NB4 (cell line): ENCODE data around the gene HJV.

Experiments
- POLR2A ChIP-seq: IDR thresholded peaks from 2 replicates; pipeline ENCODE4 v1.6.1; 2011; ENCODE audit warnings: mild to moderate bottlenecking; ENCODE audit not compliant: insufficient read length; ENCODE audit errors: extremely low read depth
- TF ChIP-seq, protein P1 (sequence below): IDR thresholded peaks from one replicate; pipeline ENCODE4 v1.5.1; 2012; ENCODE audit warnings: low read depth, low read length
- TF ChIP-seq, protein P2 (sequence below): IDR thresholded peaks from 2 replicates; pipeline ENCODE4 v1.6.1; 2011; ENCODE audit warnings: low read depth, low read length

DNA sequence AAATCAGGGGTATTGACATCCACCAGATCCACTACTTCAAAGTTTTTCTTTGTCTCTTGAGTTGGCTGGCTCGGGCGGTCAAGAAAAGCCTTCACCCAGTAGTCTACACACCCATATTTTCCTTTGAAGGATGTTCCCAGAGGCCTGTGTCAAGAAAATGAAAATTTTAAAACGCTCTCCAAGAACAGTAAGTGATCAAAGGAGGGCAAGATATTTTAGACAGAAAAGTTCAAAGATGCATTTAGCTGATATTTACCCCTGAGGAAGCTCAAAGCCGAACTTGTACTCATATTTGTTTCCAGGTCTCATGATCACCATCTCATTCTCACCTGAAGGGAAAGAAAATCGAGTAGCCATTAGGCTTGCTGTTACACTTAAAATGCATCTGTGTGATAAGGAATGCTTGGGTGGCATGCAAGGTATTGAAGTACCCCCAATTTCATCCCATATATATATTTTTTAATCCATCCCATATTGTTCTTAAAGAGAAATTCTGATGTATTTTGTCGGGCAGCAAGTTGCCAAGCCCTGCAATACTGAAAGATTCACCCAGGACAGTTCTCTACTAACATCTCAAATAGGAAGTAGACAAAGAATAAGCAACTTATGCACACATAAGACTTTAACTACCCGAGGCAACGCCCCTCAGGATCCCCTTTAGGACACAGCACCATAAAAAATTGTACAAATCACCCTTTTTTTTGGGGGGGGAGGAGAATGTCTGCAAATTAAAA is 26.2 kb downstream of the HJV start:
- TF ChIP-seq, protein P1, sequence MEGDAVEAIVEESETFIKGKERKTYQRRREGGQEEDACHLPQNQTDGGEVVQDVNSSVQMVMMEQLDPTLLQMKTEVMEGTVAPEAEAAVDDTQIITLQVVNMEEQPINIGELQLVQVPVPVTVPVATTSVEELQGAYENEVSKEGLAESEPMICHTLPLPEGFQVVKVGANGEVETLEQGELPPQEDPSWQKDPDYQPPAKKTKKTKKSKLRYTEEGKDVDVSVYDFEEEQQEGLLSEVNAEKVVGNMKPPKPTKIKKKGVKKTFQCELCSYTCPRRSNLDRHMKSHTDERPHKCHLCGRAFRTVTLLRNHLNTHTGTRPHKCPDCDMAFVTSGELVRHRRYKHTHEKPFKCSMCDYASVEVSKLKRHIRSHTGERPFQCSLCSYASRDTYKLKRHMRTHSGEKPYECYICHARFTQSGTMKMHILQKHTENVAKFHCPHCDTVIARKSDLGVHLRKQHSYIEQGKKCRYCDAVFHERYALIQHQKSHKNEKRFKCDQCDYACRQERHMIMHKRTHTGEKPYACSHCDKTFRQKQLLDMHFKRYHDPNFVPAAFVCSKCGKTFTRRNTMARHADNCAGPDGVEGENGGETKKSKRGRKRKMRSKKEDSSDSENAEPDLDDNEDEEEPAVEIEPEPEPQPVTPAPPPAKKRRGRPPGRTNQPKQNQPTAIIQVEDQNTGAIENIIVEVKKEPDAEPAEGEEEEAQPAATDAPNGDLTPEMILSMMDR = no peak
- TF ChIP-seq POLR2A = no peak
- TF ChIP-seq, protein P2, sequence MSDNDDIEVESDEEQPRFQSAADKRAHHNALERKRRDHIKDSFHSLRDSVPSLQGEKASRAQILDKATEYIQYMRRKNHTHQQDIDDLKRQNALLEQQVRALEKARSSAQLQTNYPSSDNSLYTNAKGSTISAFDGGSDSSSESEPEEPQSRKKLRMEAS = no peak
